Measurements from ENCODE around the gene FHL5. TPM values are rescaled to one million over a fixed set of nuclear protein-coding genes. Genes with fewer than 3 reads are reported as not detected.

The FHL5 gene
- not detected in 2 replicates for total RNA-seq

GRCh38 chr6:96562886-96563285, at the start of gene FHL5:
Gene FHL5 (plus strand): TSS chr6:96563128. CDS start chr6:96603614, 40,486 bp downstream.

GRCh38 chr6:96521644-96522464, 41.1 kb upstream of the FHL5 start, which contains the start of gene UFL1:
Gene UFL1 (plus strand): TSS chr6:96521806. CDS start chr6:96521874, 68 bp downstream.

Small RNA genes lying within 50 kb of the gene (small RNA-seq; reads per million reads assigned to genes)
- not detected for gene RNU4-70P

Other genes with a start within 250 kb of the FHL5 start
- gene UFL1, start 41.3 kb upstream of the FHL5 start, total RNA-seq: 45.0 and 46.9 TPM in 2 replicates

Measured in articular chondrocyte of knee joint (primary cell).